Spleen (tissue), 7 donors: ENCODE data around the gene TIRAP.

Experiments used
- CTCF ChIP-seq, 11 experiments: fragments of 200-600 bp in 7 of 11; fragments of 450-650 bp in 4 of 11; sonication (generic) in 4 of 11; IDR thresholded peaks in 8 of 11; conservative IDR thresholded peaks in 3 of 11; 1 replicate in 7 of 11; 2 replicates in 4 of 11; pipeline versions ENCODE4 v1.4.0 to v1.8.0; 2016 to 2021; ENCODE audit warnings: antibody characterized with exemption in 11 of 11, inconsistent platforms in 4 of 11, mild to moderate bottlenecking in 1 of 11
- POLR2A ChIP-seq, 3 donors: fragments of 450-650 bp; IDR thresholded peaks; one replicate each; pipeline ENCODE4 v1.5.1; 2017; ENCODE audit warnings: antibody characterized with exemption in 3 of 3, mild to moderate bottlenecking in 1 of 3
- POLR2AphosphoS5 ChIP-seq, 3 donors: sonication (generic); formaldehyde crosslinking; IDR thresholded peaks; one replicate each; pipeline ENCODE4 v1.5.1; 2017; ENCODE audit warnings: antibody characterized with exemption in 3 of 3
- donor health status: DM: no; HTN: no; CAD: no; lungs with moderate emphysema.
- donor health status: DM: no; HTN: no; CAD: no.
- donor health status: DM: no; HTN: no; CAD: no.

GRCh38 chr11:126304457-126305075 is 21.7 kb downstream of the TIRAP start:
- TF ChIP-seq CTCF (IDR thresholded peaks at IDR 0.05 in 8 of 11, conservative IDR thresholded peaks at IDR 0.05 in 3 of 11) (no peak), POLR2AphosphoS5 (IDR thresholded peaks at IDR 0.05) (no peak), POLR2A (IDR thresholded peaks at IDR 0.05) (no peak)
